Lower lobe of right lung (tissue), 2 donors: Measurements from ENCODE around the gene DCANP1. TPM values are rescaled to one million over a fixed set of nuclear protein-coding genes. Genes with fewer than 3 reads are reported as not detected.

Source experiments
- ATAC-seq, 2 donors: fragments of 200-7000 bp; cut with Tn5 transposase; one replicate each; pipeline ENCODE4 v1.9.1; 2020 to 2022; ENCODE audit warnings: mild to moderate bottlenecking in 2 of 2, moderate library complexity in 2 of 2
- DNase-seq: peaks from one replicate; pipeline ENCODE4 v3.0.0-alpha.2; 2020
- H3K27ac ChIP-seq: fragments of 200-600 bp; one replicate; pipeline ENCODE4 v1.8.0; 2022
- H3K27me3 ChIP-seq: fragments of 200-600 bp; one replicate; pipeline ENCODE4 v1.8.0; 2022; ENCODE audit warnings: low read depth
- H3K36me3 ChIP-seq: fragments of 200-600 bp; one replicate; pipeline ENCODE4 v1.8.0; 2022; ENCODE audit warnings: mild to moderate bottlenecking
- H3K4me1 ChIP-seq: fragments of 200-600 bp; one replicate; pipeline ENCODE4 v1.8.0; 2022
- H3K4me3 ChIP-seq: fragments of 200-600 bp; one replicate; pipeline ENCODE4 v1.8.0; 2022; ENCODE audit warnings: mild to moderate bottlenecking
- H3K9me3 ChIP-seq: fragments of 200-600 bp; one replicate; pipeline ENCODE4 v1.8.0; 2022
- intact Hi-C: fragments of 100-400 bp; cut with DNase I; formaldehyde crosslinking; loops from one replicate; pipeline ENCODE4 v1.11.0; 2022
- total RNA-seq: library from RNA; stranded (reverse); fragmentation: NEBNext Ultra II Directional; extraction: Animal tissue kit (Norgen Biotek cat#: 25700); gene quantifications from one replicate; pipeline ENCODE4 v1.2.1, GENCODE V29; 2021
- TF ChIP-seq, protein P1 (sequence below): fragments of 200-600 bp; IDR thresholded peaks from one replicate; pipeline ENCODE4 v1.8.0; 2022; ENCODE audit warnings: antibody characterized with exemption, mild to moderate bottlenecking
- donor health status: DM: no; HTN: yes; CAD: no; lungs with severe emphysema.

Gene DCANP1
- total RNA-seq, 1 donor from 2014 or later = not detected

DNA sequence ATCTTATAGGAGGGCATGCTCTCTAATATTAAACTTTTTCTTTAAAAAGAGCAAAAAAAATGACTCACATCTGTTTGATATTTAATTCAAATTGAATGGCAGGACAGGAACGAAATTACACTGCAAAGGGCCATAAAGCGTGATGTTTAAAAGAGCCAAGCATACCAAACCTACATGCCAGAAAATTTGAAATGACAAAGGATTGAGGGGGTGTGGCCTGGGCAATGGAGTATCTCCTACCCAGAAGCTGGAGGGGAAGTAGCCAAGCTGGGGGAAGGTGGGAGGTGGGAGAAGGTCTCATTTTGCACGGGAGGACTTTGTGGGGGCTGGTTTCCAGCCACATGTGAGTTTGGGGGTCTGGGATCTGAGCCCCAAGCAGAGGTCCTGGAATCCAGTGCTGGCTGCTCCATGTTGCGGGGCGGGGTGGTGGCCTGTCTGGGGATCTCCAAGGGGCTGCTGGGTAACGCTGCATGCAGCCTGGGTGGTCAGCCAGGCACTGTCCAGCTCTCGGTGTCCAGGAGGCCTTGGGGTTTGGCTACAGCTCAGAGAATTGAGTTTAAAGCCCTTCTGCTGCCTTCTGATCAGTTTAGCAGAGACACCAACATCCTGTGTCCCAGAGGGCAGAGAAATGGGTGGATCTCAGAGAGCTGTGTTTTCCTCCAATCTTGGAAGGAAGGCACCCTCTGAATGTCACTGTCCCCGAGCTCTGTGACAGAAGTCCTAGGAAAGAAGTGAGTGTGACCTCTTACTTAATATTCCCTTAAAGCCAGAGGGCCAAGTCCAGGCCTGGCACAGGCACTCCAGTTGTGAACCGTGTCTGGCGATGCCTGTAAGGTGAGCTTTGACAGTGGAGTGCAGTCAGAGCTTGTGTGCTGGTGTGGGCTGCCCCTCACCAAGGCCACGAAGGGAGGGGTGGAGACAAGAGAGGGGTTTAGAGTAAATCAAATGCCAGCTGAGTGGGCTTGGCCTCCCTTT is 7.6 kb downstream of the DCANP1 start:
- Histone ChIP-seq H3K4me3 (no peak overlapping the region), H3K9me3 (no peaks in the 10 kb centered on the region), H3K4me1 (peaks cover 47% of the 10 kb centered on the region), H3K27me3 (peaks cover 9% of the 10 kb centered on the region), H3K36me3 (no peaks in the 10 kb centered on the region), H3K27ac (peak overlapping the region; percentile 36)
- intact Hi-C loops = no loop called here
- TF ChIP-seq, protein P1, sequence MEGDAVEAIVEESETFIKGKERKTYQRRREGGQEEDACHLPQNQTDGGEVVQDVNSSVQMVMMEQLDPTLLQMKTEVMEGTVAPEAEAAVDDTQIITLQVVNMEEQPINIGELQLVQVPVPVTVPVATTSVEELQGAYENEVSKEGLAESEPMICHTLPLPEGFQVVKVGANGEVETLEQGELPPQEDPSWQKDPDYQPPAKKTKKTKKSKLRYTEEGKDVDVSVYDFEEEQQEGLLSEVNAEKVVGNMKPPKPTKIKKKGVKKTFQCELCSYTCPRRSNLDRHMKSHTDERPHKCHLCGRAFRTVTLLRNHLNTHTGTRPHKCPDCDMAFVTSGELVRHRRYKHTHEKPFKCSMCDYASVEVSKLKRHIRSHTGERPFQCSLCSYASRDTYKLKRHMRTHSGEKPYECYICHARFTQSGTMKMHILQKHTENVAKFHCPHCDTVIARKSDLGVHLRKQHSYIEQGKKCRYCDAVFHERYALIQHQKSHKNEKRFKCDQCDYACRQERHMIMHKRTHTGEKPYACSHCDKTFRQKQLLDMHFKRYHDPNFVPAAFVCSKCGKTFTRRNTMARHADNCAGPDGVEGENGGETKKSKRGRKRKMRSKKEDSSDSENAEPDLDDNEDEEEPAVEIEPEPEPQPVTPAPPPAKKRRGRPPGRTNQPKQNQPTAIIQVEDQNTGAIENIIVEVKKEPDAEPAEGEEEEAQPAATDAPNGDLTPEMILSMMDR = no peak
- no peak for DNase-seq
- no peak for ATAC-seq

DNA sequence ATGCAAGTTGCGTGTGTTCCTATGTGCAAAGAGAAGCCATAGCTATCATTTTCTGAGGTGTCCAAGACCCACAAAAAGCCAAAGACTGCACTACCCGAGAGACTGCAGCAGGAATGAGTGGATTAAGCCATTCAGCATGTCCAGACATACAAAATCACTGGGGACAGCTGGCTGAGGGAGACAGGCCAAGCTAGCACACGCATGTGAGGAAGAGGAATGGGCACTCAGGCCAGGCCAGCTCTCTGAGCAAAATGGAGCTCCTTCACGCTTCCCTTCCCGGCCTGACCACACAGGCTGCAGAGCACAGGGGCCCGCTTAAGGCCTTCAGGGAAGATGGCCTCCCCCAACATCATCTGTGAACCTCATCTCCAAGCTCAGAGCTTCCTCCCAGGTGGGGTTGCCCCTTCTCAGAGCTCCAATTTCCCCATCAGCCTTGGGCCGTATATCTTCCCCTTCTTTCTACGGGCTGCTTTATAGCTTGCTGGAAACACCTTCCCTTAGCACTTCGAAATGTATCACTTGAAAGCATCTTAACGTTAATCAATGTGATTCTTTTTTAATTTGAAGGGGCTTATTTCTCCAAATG is 8.4 kb downstream of the DCANP1 start:
- no peak for ATAC-seq
- H3K9me3 ChIP-seq = no peaks in the 10 kb centered on the region
- intact Hi-C loops = no loop called here
- H3K27me3 ChIP-seq = peaks cover 16% of the 10 kb centered on the region
- DNase-seq = no peak
- no peaks in the 10 kb centered on the region for H3K36me3 ChIP-seq
- TF ChIP-seq, protein P1 = no peak
- peaks cover 48% of the 10 kb centered on the region for H3K4me1 ChIP-seq
- H3K4me3 ChIP-seq = no peak overlapping the region
- peak overlapping the region; percentile 25 for H3K27ac ChIP-seq

DNA sequence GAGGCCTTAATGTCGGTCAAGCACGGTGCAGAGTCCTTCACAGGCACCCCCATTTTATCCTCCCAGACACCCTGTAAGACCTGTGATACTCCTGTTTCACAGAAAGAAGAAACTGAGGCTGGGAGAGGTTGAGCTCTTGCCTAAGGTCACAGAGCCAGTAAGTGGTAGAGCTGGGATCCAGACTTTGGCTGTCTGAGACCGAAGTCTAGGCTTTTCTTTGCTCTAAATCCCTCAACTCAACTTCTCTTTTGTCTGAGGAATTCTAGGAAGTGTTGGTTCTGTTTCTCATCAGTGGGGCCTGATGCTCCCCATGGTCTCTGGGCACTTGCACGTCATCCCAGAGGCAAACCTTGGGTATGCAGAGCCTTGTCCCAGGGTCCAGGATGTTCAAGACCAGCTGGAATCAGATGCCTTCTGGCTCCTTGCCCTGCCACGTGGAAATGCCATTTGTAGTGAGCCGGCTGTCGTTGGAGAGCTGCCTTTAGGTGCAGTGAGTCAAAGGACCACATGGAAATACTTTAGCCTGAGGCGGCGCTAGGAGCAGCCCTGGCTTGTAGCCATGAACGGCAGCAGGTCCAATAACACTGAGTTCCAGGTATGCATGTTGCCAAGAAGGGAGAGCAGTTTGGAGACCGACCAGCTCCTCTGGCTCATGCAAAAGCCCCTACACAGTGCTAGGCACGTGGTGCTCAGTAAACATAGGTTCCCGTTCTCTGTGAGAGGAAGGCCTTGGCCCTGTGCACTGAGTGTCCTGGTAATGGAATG is 9.2 kb downstream of the DCANP1 start:
- TF ChIP-seq, protein P1 = no peak
- DNase-seq (no peak), ATAC-seq (peak; percentile 28 to 49)
- H3K9me3 ChIP-seq = no peaks in the 10 kb centered on the region
- intact Hi-C loops = no loop called here
- no peaks in the 10 kb centered on the region for H3K36me3 ChIP-seq
- H3K4me3 ChIP-seq = no peak overlapping the region
- H3K27me3 ChIP-seq = peaks cover 17% of the 10 kb centered on the region
- H3K4me1 ChIP-seq = peaks cover 40% of the 10 kb centered on the region
- peak overlapping the region; percentile 25 for H3K27ac ChIP-seq

DNA sequence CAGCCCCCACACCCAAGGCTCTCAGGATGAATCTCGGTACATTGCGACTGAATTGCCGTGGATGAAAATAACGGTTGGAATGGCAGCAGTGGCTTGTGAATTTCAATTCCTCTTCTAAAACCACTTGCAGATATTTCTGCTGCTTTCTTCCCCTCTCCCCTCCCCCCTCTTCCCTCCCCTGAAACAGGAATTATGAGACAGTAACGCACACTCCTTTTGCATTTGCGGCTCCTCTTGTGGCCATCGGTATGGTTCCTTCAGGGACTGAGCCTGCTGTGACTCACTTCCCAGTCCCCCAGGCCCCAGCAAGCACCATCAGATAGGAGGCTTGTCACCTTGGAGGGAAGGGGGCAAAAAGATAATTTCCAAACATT is 9.7 kb downstream of the DCANP1 start:
- peak overlapping the region; percentile 25 for H3K27ac ChIP-seq

DNA sequence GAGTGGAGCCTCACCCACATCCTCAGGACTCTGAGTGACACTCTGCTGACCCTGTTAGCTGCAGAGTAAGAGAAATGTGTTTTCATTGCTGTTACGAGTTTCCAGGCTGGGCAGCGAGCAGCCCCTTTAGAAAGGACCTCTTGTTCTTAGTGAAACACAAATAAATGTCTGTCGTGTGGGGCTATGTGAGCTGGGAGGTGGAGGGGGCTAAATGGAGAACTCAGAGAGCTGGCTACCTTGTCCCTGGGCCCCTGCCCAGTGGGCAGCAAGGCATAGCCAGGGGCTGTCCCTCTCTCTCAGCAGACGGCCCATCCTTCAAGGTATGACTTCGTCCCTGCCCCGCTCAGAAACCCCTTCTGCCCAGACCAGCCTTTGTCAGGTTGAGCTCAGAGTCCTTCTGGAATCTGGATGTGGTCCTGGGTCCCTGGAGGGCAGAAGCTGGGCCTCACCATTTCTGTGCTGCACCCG is 10.2 kb downstream of the DCANP1 start:
- H3K27me3 ChIP-seq = peaks cover 17% of the 10 kb centered on the region
- no peaks in the 10 kb centered on the region for H3K36me3 ChIP-seq
- peaks cover 33% of the 10 kb centered on the region for H3K4me1 ChIP-seq
- H3K9me3 ChIP-seq = no peaks in the 10 kb centered on the region
- no peak overlapping the region for H3K4me3 ChIP-seq
- DNase-seq (no peak), ATAC-seq (no peak)
- intact Hi-C loops = no loop called here
- peak overlapping the region; percentile 25 for H3K27ac ChIP-seq
- TF ChIP-seq, protein P1 = no peak

More for the DNA sequence above, 9.7 kb downstream of the DCANP1 start:
- no peak for DNase-seq
- Histone ChIP-seq H3K36me3 (no peaks in the 10 kb centered on the region), H3K27me3 (peaks cover 17% of the 10 kb centered on the region), H3K4me1 (peaks cover 37% of the 10 kb centered on the region), H3K9me3 (no peaks in the 10 kb centered on the region), H3K4me3 (no peak overlapping the region)
- intact Hi-C loops = no loop called here
- ATAC-seq = peak; percentile 11 to 36
- TF ChIP-seq, protein P1 = no peak
